Dermis microvascular lymphatic vessel endothelial cell (primary cell): Measurements from ENCODE around the gene TAF11L12. TPM values are rescaled to one million over a fixed set of nuclear protein-coding genes. Genes with fewer than 3 reads are reported as not detected.
"Not testable (repeated sequence)": the region's sequence is repeated elsewhere in the genome, so short reads cannot be mapped to it uniquely, and the experiment has no call there.

Source experiments
- DNase-seq, 2 donors: peaks; one replicate each; pipeline versions ENCODE4 v3.0.0 to v3.0.0-alpha.2; 2010; ENCODE audit warnings: low read depth in 2 of 2
- total RNA-seq: library from RNA; depleted of rRNA; stranded (reverse); fragments of >200 nt; gene quantifications from 2 replicates; pipeline ENCODE4 v1.2.1, GENCODE V29; 2014

TAF11L12 gene
- not detected in 2 replicates for total RNA-seq

- DNase-seq, result not testable (repeated sequence)
Measured at GRCh38 chr5:17610092-17610491, at the start of gene TAF11L12. Gene TAF11L12 (plus strand): TSS chr5:17610392.

- not testable (repeated sequence) for DNase-seq
Measured at GRCh38 chr5:17585658-17586057, 24.5 kb upstream of the TAF11L12 start, which contains the start of gene TAF11L7. Gene TAF11L7 (minus strand): TSS chr5:17585758.

- DNase-seq, result not testable (repeated sequence)
Measured at GRCh38 chr5:17590860-17591259, 19.3 kb upstream of the TAF11L12 start, which contains the start of gene TAF11L8. Gene TAF11L8 (minus strand): TSS chr5:17590960.

- not testable (repeated sequence) for DNase-seq
Measured at GRCh38 chr5:17594255-17594654, 15.9 kb upstream of the TAF11L12 start, which contains the start of gene TAF11L9. Gene TAF11L9 (minus strand): TSS chr5:17594394.

GRCh38 chr5:17597728-17598127 lies 12.5 kb upstream of the TAF11L12 start, which contains the start of gene TAF11L10:
Gene TAF11L10 (minus strand): TSS chr5:17597828.
- DNase-seq, result not testable (repeated sequence)

- DNase-seq, result not testable (repeated sequence)
Measured at GRCh38 chr5:17603880-17604279, 6.3 kb upstream of the TAF11L12 start, which contains the start of gene TAF11L11. Gene TAF11L11 (plus strand): TSS chr5:17604183.

- no peak for DNase-seq
Measured at GRCh38 chr5:17604951-17605350, 5.2 kb upstream of the TAF11L12 start.

- DNase-seq, result not testable (repeated sequence)
Measured at GRCh38 chr5:17607461-17607860, 2.7 kb upstream of the TAF11L12 start.

GRCh38 chr5:17614872-17615605 lies 4.8 kb downstream of the TAF11L12 start:
- DNase-seq, result no peak

- no peak for DNase-seq
Measured at GRCh38 chr5:17619354-17619753, 9.2 kb downstream of the TAF11L12 start.

GRCh38 chr5:17620627-17621026 lies 10.4 kb downstream of the TAF11L12 start:
- no peak for DNase-seq

GRCh38 chr5:17625686-17626085 lies 15.5 kb downstream of the TAF11L12 start:
- no peak for DNase-seq

- not testable (repeated sequence) for DNase-seq
Measured at GRCh38 chr5:17631788-17632187, 21.6 kb downstream of the TAF11L12 start, which contains the start of gene TAF11L13. Gene TAF11L13 (plus strand): TSS chr5:17632088.

- DNase-seq, result no peak
Measured at GRCh38 chr5:17634160-17634559, 24.0 kb downstream of the TAF11L12 start, which contains the start of gene TAF11L14. Gene TAF11L14 (plus strand): TSS chr5:17634460.

- not testable (repeated sequence) for DNase-seq
Measured at GRCh38 chr5:17649232-17649631, 39.0 kb downstream of the TAF11L12 start.

GRCh38 chr5:17655201-17655759 lies 45.1 kb downstream of the TAF11L12 start:
- not testable (repeated sequence) for DNase-seq

GRCh38 chr5:17655921-17656320 lies 45.7 kb downstream of the TAF11L12 start:
- DNase-seq, result no peak

Other genes starting within 250 kb of the TAF11L12 start
- gene TAF11L2, start 112.2 kb upstream of the TAF11L12 start, total RNA-seq, result not detected in 2 replicates
- not detected in 2 replicates for gene TAF11L3, start 92.0 kb upstream of the TAF11L12 start, total RNA-seq
- gene TAF11L4, start 88.6 kb upstream of the TAF11L12 start, total RNA-seq, result not detected in 2 replicates
- gene TAF11L5, start 85.2 kb upstream of the TAF11L12 start, total RNA-seq, result not detected in 2 replicates
- not detected in 2 replicates for gene TAF11L6, start 81.7 kb upstream of the TAF11L12 start, total RNA-seq
- gene TAF11L7, start 24.6 kb upstream of the TAF11L12 start, total RNA-seq, result not detected in 2 replicates
- not detected in 2 replicates for gene TAF11L8, start 19.4 kb upstream of the TAF11L12 start, total RNA-seq
- gene TAF11L9, start 16.0 kb upstream of the TAF11L12 start, total RNA-seq, result not detected in 2 replicates
- not detected in 2 replicates for gene TAF11L10, start 12.6 kb upstream of the TAF11L12 start, total RNA-seq
- not detected in 2 replicates for gene TAF11L11, start 6.2 kb upstream of the TAF11L12 start, total RNA-seq
- gene TAF11L13, start 21.7 kb downstream of the TAF11L12 start, total RNA-seq, result not detected in 2 replicates
- not detected in 2 replicates for gene TAF11L14, start 24.1 kb downstream of the TAF11L12 start, total RNA-seq